ENCODE results near the gene L2HGDH.

The L2HGDH gene

GRCh38 chr14:50198499-50198898 lies 113.5 kb downstream of the L2HGDH start:
- TF ChIP-seq CTCF (IDR thresholded peaks at IDR 0.05; ENCODE audit: insufficient read depth, missing control alignments): no peak
- no peak for FAIRE-seq
- no peak for DNase-seq (ENCODE audit: insufficient read length, low spot score)

DNA sequence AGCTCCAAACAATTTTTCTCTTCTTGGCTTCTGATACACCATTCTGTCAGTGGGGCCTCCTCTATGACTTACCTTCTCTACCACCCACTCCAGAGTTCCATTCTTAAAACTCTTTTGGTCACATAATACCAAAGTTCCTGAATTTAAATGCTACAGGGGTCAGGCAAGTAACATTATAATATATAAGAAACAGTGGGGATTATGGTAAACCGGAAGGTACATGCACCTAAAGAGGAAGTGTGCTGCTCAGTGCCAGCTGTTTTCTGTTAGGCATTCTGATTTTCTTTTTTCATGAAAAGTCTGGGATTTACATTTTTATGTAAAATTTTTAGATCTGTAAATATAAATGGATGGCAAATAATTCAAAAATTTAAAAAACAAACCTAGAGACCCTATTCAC lies 120.5 kb downstream of the L2HGDH start:
- DNase-seq (ENCODE audit: insufficient read length, low spot score): no peak
- TF ChIP-seq CTCF (IDR thresholded peaks at IDR 0.05; ENCODE audit: insufficient read depth, missing control alignments): no peak
- FAIRE-seq: no peak
